Activated effector memory CD4-positive, alpha-beta T cell treated with anti-CD3 and anti-CD28 coated beads, Interleukin-2, amount 50 U/mL, for 16 hours (primary cell): ENCODE data around the gene PPBP.
"Not testable (repeated sequence)": the region's sequence is repeated elsewhere in the genome, so short reads cannot be mapped to it uniquely, and the experiment has no call there.

Source experiments
- DNase-seq: peaks from one replicate; pipeline ENCODE4 v3.0.0-alpha.2; 2020

Gene PPBP

DNA sequence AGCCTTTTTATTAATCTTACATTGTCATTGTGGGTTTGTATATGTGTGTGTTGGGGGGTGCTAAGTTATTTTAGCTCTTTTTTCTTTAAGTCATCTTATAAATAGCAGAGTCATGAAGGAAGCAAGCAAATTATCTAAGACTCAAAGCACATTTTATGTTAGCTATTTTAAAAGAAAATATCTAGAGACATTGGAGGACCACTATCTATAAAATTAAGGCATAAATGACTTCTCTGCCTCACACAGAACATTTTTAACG, 3.7 kb upstream of the PPBP start:
- no peak for DNase-seq

DNA sequence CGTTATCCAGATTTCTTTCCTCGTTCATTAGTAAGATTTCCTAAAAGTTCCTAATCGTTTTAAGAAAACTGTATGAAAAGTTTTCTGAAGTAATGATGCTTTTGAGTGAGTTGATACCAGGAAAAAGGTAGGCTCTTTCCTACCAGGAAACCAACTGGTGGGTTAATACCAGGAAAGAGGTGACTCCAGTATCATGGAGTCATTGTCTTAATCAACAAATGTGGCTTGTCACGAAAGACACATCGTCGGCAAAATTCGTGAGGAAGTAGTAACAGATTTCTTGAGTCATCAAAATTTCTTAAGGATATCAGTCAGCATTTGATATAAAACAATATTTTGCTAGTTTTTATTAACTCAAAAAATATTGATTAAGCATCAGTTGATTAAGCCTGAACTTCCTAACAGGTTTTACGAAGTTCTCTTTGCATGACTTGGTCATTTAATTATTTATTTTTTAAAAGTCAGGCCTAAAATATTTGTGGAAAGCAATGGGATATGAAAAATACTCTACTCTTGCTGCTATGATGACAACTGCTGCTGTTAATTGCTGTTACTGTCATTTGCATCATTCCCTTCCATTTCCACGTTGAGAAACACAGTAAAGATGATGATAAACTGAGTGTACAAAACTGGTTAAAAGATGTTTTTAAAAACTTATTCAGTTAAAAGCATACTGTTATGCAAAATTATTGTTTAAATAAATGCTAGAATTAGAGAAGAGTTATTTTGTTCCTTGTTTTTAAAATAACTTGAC, 3.2 kb upstream of the PPBP start:
- DNase-seq = no peak

GRCh38 chr4:73989928-73990327, 1.9 kb upstream of the PPBP start:
- DNase-seq = no peak

GRCh38 chr4:73989031-73989430, 1.0 kb upstream of the PPBP start:
- DNase-seq = no peak

DNA sequence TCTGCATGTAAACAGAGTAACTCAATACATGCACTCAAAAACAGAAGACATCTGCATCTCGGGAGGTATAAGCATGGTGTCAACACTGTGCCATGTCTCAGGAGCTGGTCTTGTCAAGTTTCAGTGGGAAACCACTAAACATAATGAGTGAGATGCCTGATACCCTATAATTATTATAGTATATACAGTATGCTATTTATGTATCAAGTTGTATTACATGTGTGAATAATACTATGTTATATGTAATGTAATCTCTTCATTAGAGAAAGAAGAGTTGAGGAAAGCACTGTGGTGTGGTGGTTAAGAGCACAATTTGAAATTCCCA, 2.5 kb downstream of the PPBP start:
- no peak for DNase-seq

- no peak for DNase-seq
These were observed 3.1 kb downstream of the PPBP start for GRCh38 chr4:73984736-73985527.

GRCh38 chr4:73981175-73981574, 6.8 kb downstream of the PPBP start:
- not testable (repeated sequence) for DNase-seq

GRCh38 chr4:73979407-73979957, 8.5 kb downstream of the PPBP start:
- no peak for DNase-seq

DNA sequence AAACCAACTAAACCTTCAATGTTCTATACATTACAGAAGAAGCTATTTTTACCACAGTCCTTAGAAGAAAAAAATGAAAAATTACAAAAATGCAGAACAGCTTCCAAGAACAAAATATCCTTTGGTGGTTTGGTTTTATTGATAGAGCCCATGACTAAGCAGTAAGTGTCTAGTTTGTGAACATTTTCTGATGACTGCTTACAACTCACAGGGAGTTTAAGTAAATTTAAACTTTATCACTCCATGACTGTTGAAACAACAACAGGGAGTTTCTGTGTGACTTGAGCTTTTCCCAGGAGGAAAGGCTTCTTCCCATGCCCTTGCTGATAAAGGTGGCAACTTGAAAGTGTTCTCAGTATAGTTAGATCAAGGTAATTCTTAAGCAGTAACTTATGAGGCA, 9.1 kb downstream of the PPBP start:
- DNase-seq = no peak

DNA sequence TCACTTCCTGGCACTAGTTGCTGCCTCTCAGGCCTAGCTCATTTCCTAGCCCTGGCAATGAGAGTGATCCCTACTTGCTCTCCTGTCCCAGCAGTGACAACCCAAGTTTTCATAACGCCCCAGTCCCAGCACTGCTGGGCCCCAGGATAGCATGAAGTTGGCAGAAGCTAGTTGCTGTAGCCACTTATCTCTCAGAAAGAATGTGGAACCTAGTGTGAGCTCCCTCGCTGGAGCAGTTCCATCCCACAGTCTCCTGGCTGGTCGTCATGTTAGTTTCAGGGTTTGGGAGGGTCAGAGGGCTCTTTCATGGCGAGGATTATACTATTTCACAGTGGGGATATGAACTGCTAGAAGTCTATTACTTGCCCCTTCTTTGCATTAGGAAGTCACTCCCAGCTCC, 11.3 kb downstream of the PPBP start:
- no peak for DNase-seq

- no peak for DNase-seq
These were observed 11.8 kb downstream of the PPBP start for GRCh38 chr4:73976217-73976616.

DNA sequence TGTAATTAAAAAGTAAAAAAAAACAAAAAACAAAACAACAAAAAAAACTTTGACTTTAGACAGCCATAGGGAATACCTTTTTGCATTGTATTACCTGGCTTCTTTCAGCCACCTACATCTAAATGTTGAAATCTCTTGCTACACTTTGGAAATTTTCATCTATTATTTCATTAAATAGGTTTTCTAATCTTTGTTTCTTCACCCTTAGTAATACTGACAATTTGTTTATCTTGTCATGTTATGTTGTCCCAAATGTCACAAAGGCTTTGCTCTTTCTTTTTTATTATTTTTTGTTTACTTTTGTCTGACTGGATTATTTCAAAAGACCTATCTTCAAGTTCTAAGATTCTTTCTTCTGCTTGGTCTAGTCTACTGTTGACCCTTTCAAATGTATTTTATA, 13.6 kb downstream of the PPBP start:
- DNase-seq = no peak

GRCh38 chr4:73970945-73971344, 17.0 kb downstream of the PPBP start:
- no peak for DNase-seq

DNA sequence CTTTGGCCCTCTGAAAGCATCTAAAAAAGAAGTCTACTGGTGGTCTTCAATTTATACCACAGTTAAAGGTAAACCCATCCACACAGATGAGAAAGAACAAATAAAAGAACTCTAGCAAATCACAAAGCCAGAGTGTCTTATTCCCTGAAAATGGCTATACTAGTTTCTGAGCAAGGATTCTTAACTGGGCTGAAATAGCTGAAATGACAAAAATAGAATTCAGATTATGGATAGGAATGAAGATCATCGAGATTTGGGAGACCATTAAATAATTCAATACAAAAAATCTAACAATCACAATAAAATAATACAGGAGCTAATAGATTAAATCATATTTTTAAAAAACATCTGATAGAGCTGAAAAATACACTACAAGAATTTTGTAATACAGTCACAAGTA, 18.0 kb downstream of the PPBP start:
- no peak for DNase-seq

DNA sequence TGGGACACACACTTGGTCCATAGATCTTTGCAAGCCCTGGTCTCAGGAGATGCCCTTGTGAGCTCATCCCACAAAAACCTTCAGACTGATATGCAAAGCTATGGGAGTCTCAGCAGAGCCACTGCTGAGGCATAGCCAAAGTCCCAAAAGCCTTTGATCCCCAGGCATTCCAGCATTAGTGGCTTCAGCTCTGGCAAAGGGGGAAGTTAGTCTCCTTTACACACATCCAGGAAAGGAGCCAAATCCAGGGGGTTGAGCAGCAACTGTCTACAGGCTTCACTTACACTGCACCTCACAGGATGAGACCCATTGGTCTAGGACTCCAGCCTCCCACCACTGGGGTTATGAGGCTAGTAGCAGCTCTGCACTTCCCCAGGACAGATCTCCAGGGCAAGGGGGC, 20.1 kb downstream of the PPBP start:
- DNase-seq = no peak

- no peak for DNase-seq
These were observed 23.0 kb downstream of the PPBP start for GRCh38 chr4:73964862-73965611.

GRCh38 chr4:73962724-73963123, 25.3 kb downstream of the PPBP start:
- no peak for DNase-seq

- DNase-seq = not testable (repeated sequence)
These were observed 28.9 kb downstream of the PPBP start for GRCh38 chr4:73959041-73959440.

DNA sequence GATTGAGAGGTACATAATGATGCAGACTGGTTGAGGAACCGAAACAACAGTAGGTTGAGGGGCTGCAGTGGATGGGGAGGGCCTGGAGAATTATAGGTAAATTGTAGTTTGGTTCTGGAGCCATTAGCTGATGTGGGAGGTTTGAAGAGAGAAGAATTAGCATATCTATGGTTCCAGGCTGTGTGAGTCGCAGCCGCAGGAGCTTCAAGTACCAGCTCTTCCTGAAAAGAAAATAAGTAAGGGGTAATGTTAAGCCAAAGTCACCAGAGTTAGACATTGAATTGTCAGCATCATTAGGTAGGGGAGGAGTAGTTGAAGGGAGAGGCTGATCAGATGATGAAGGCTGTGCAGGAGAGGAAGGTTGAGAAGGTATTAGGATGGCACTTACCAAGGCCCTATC, 35.6 kb downstream of the PPBP start:
- no peak for DNase-seq

- DNase-seq = not testable (repeated sequence)
These were observed 37.5 kb downstream of the PPBP start for GRCh38 chr4:73950376-73950920.

DNA sequence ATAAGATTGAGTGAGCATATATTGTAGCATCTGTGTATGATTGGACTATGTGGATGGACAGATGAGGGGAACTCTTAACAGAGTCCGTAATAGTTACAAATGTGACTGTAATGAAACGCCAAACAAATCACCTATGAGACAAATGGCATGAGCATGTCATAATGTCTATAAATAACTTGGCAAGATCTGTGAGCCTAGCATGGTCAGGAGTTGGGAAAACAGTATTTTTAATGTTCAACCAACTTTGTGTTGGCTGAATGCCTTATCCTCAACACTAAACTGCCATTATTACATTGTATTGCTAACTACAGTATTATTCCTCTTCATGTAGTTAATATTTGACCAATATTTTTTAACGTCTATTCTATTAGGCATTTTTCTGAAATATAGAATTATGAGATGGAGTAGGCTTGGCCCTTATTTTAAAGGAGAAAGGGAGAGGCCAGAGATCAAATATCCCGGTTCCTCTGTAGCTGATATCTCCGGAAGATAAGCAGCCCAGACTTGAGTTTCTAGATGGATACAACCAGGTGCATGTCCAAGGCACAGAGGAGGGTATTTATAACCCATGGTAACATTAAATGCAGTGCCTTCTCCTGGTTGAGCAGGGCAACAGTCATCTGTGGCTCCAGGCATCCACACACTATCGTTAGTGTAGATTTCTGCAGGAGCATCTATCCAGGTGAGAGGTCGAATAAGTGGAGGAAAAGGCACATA, 38.8 kb downstream of the PPBP start:
- no peak for DNase-seq

DNA sequence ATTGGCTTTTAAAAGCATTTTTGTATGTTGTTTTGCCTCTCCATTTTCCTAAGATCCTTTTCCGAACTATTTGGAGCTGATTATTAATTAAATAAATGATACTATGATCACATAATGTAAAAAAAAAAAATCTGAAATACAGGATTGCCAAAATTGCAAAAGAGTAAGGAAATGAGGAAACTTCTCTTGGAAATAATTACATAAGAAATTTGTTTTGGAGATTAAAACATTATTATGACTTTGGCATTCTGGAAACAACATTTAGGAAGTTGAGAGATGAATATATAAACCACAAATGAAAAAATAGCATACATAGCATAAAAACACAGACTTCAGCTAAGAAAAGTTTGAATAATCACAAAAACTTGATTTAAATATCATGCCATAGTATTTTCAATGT, 39.7 kb downstream of the PPBP start:
- DNase-seq = no peak
